OCI-LY7 (cell line): ENCODE measurements around the gene CFAP97D2. TPM values are rescaled to one million over a fixed set of nuclear protein-coding genes. Genes with fewer than 3 reads are reported as not detected.
A peak's percentile ranks its signal among the peaks of the same experiment; 100 is the strongest.

Experiments
- BruUV-seq: library from RNA; stranded (reverse); fragments of 400-500 nt; replicated peaks from 2 replicates; lab custom pipeline; 2021; lab: Mats Ljungman, UMichigan
- CTCF ChIA-PET: fragments of 300-600 bp; sonication (Branson Sonifier 250); formaldehyde crosslinking; loops from one replicate; lab custom pipeline; 2022; ENCODE audit warnings: antibody characterized with exemption; ENCODE audit not compliant: unreplicated experiment; lab: Charles Lee
- POLR2A ChIA-PET: fragments of 300-600 bp; sonication (Branson Sonifier 250); formaldehyde crosslinking; loops from one replicate; lab custom pipeline; 2022; ENCODE audit warnings: antibody characterized with exemption; lab: Charles Lee
- DNase-seq: peaks from one replicate; pipeline ENCODE4 v3.0.0-alpha.2; 2015; ENCODE audit warnings: low spot score
- H2AFZ ChIP-seq: fragments of 200-600 bp; sonication (generic), shearing (Covaris generic); 2 replicates; pipeline ENCODE4 v1.6.1; 2014; ENCODE audit warnings: mild to moderate bottlenecking, antibody characterized with exemption, low read length, moderate library complexity
- H3K27ac ChIP-seq: fragments of 200-600 bp; sonication (generic); 2 replicates; pipeline ENCODE4 v1.5.1; 2014; ENCODE audit warnings: mixed run types, low read depth, mild to moderate bottlenecking, moderate library complexity, low read length, inconsistent platforms; ENCODE audit not compliant: poor library complexity, severe bottlenecking
- H3K36me3 ChIP-seq: fragments of 200-600 bp; sonication (generic); 2 replicates; pipeline ENCODE4 v1.6.1; 2014; ENCODE audit warnings: mild to moderate bottlenecking, antibody characterized with exemption, low read length, moderate library complexity, mixed read lengths; ENCODE audit not compliant: insufficient read depth
- H3K4me1 ChIP-seq: fragments of 200-600 bp; sonication (generic); 2 replicates; pipeline ENCODE4 v1.5.1; 2014; ENCODE audit warnings: mild to moderate bottlenecking, low read length; ENCODE audit not compliant: insufficient read depth, poor library complexity, severe bottlenecking
- H3K4me2 ChIP-seq: fragments of 200-600 bp; sonication (generic); 2 replicates; pipeline ENCODE4 v1.6.1; 2014; ENCODE audit warnings: mild to moderate bottlenecking, low read length
- H3K4me3 ChIP-seq: fragments of 200-600 bp; sonication (generic); 2 replicates; pipeline ENCODE4 v1.5.1; 2014; ENCODE audit warnings: mild to moderate bottlenecking, low read depth, low read length; ENCODE audit not compliant: poor library complexity, severe bottlenecking
- H3K79me2 ChIP-seq: fragments of 200-600 bp; sonication (generic); 2 replicates; pipeline ENCODE4 v1.6.1; 2016; ENCODE audit warnings: low read depth, mild to moderate bottlenecking, low read length, moderate library complexity, mixed read lengths; ENCODE audit not compliant: insufficient read depth
- H3K9me2 ChIP-seq: fragments of 200-600 bp; sonication (generic); 2 replicates; pipeline ENCODE4 v1.6.1; 2016; ENCODE audit warnings: mild to moderate bottlenecking, low read length, mixed read lengths; ENCODE audit not compliant: insufficient read depth
- H3K9me3 ChIP-seq: fragments of 200-600 bp; sonication (generic); 2 replicates; pipeline ENCODE4 v1.6.1; 2014; ENCODE audit warnings: mild to moderate bottlenecking, mixed run types, low read length, mixed read lengths
- H4K20me1 ChIP-seq: fragments of 200-600 bp; sonication (generic); 2 replicates; pipeline ENCODE4 v1.6.1; 2014; ENCODE audit warnings: mild to moderate bottlenecking, antibody characterized with exemption, low read length, moderate library complexity, mixed read lengths; ENCODE audit not compliant: insufficient read depth
- EZH2phosphoT487 ChIP-seq: fragments of 200-600 bp; sonication (generic); IDR thresholded peaks from 2 replicates; pipeline ENCODE4 v1.6.1; 2018; ENCODE audit warnings: low read depth, borderline replicate concordance, mild to moderate bottlenecking, mixed run types, antibody characterized with exemption, low read length, moderate library complexity, mixed read lengths
- intact Hi-C: fragments of 100-400 bp; cut with micrococcal nuclease; formaldehyde crosslinking; loops from one replicate; pipeline ENCODE4 v1.10.0; 2022; ENCODE audit not compliant: unreplicated experiment
- total RNA-seq, 2 experiments: library from RNA; depleted of rRNA in 1 of 2; stranded (reverse); fragments of >200 nt in 1 of 2; shearing (Covaris generic) in 1 of 2; gene quantifications; 2 replicates each; pipeline ENCODE4 v1.2.3, GENCODE V29; 2014 to 2022
- TF ChIP-seq, protein P1 (sequence below): fragments of 200-600 bp; sonication (generic); conservative IDR thresholded peaks from 2 replicates; pipeline ENCODE4 v1.5.1; 2014; ENCODE audit warnings: mild to moderate bottlenecking, antibody characterized with exemption, low read length, moderate library complexity, mixed read lengths

Gene CFAP97D2
- total RNA-seq, 2 experiments from 2014 or later = not detected

DNA sequence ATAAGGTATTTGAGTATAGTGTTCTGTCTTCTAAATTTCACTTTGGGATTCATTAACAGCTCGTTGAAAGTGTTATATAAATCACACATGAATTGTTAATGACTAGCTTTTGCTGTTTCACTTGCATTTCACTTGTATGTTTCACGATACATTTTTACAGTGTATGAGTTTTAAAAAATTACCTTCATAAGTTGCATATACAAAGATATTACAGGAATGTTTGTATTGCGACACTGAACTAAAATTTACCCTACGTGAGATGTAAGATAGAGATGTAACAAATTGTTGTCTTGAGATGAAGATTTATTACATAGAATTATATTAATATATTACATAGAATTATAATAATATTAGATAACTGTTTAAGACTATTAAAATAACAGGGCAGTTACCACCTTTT lies 57.2 kb downstream of the CFAP97D2 start:
- peaks cover 22% of the 10 kb centered on the region for H3K79me2 ChIP-seq
- peak overlapping the region; percentile 80 for H3K4me3 ChIP-seq
- H3K36me3 ChIP-seq = peaks cover 45% of the 10 kb centered on the region
- no peak overlapping the region for H2AFZ ChIP-seq
- peaks cover 16% of the 10 kb centered on the region for H3K4me1 ChIP-seq
- H4K20me1 ChIP-seq = 0 out of 2 replicates have a peak, but pooled peaks cover 4% of the 10 kb centered on the region
- H3K27ac ChIP-seq = no peak overlapping the region
- peak overlapping the region; percentile 98 for H3K4me2 ChIP-seq
- BruUV-seq = no TSS peak
- intact Hi-C loops = no loop called here
- ChIA-PET POLR2A (interaction anchor here (0.9 to 1.4 kb wide), 3 partner anchors 9 to 24 kb away, joined by 3 to 5 read pairs (median 4); no protein-coding TSS in a partner anchor), CTCF (no interaction called here)
- H3K9me3 ChIP-seq = no peaks in the 10 kb centered on the region
- no peak for TF ChIP-seq EZH2phosphoT487
- TF ChIP-seq, protein P1, sequence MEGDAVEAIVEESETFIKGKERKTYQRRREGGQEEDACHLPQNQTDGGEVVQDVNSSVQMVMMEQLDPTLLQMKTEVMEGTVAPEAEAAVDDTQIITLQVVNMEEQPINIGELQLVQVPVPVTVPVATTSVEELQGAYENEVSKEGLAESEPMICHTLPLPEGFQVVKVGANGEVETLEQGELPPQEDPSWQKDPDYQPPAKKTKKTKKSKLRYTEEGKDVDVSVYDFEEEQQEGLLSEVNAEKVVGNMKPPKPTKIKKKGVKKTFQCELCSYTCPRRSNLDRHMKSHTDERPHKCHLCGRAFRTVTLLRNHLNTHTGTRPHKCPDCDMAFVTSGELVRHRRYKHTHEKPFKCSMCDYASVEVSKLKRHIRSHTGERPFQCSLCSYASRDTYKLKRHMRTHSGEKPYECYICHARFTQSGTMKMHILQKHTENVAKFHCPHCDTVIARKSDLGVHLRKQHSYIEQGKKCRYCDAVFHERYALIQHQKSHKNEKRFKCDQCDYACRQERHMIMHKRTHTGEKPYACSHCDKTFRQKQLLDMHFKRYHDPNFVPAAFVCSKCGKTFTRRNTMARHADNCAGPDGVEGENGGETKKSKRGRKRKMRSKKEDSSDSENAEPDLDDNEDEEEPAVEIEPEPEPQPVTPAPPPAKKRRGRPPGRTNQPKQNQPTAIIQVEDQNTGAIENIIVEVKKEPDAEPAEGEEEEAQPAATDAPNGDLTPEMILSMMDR = no peak
- no peaks in the 10 kb centered on the region for H3K9me2 ChIP-seq
- no peak for DNase-seq

DNA sequence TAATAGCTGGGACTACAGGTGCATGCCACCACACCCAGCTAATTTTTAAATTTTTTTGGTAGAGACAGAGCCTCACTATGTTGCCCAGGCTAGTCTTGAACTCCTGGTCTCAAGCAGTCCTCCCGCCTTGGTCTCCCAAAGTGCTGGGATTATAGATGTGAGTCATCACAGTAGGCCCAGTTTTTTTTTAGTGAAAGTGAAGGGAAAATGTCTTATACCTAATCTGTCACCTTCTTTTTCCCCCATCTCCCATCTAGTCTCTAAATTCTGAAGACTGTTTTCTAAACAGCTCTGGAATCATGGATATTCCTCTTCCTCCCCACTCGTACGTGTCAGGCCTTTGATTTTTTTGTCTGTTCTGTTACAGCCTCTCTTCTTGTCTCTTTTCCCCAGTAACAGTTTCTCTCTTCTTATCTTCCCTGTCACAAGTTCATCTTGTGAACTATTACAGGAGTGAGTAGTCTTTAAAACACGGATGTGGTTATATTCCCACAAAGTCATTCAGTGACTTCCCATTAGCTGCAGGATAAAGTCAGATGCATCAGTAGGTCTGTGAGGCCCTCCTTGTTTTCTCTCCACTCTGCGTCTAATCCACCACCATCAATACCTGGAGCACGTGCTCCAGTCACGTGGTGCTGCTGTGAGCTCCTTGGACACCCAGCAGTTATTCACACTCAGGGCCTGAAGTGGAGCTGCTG lies 58.5 kb downstream of the CFAP97D2 start:
- H3K4me2 ChIP-seq = no peak overlapping the region
- POLR2A ChIA-PET = interaction anchor here (0.5 to 1.4 kb wide), 2 partner anchors 14 to 60 kb away, joined by 3 to 5 read pairs; no protein-coding TSS in a partner anchor
- intact Hi-C loops = no loop called here

More for the DNA sequence above, 58.5 kb downstream of the CFAP97D2 start:
- Histone ChIP-seq H3K36me3 (peaks cover 59% of the 10 kb centered on the region), H2AFZ (no peak overlapping the region), H3K27ac (no peak overlapping the region), H3K4me3 (no peak overlapping the region), H3K4me1 (peaks cover 16% of the 10 kb centered on the region), H3K9me2 (no peaks in the 10 kb centered on the region), H3K79me2 (peaks cover 22% of the 10 kb centered on the region), H3K9me3 (no peaks in the 10 kb centered on the region), H4K20me1 (0 out of 2 replicates have a peak, but pooled peaks cover 4% of the 10 kb centered on the region)
- no peak for DNase-seq
- CTCF ChIA-PET = no interaction called here
- BruUV-seq = no TSS peak
- no peak for TF ChIP-seq EZH2phosphoT487
- TF ChIP-seq, protein P1 = no peak
